GM12872 (cell line): ENCODE measurements around the gene OBSL1.

Experiments used
- TF ChIP-seq, protein P1 (sequence below): IDR thresholded peaks from 3 replicates; pipeline ENCODE4 v1.5.1; 2011; ENCODE audit warnings: low read depth, mild to moderate bottlenecking, low read length, moderate library complexity; ENCODE audit not compliant: insufficient read depth

Gene OBSL1

DNA sequence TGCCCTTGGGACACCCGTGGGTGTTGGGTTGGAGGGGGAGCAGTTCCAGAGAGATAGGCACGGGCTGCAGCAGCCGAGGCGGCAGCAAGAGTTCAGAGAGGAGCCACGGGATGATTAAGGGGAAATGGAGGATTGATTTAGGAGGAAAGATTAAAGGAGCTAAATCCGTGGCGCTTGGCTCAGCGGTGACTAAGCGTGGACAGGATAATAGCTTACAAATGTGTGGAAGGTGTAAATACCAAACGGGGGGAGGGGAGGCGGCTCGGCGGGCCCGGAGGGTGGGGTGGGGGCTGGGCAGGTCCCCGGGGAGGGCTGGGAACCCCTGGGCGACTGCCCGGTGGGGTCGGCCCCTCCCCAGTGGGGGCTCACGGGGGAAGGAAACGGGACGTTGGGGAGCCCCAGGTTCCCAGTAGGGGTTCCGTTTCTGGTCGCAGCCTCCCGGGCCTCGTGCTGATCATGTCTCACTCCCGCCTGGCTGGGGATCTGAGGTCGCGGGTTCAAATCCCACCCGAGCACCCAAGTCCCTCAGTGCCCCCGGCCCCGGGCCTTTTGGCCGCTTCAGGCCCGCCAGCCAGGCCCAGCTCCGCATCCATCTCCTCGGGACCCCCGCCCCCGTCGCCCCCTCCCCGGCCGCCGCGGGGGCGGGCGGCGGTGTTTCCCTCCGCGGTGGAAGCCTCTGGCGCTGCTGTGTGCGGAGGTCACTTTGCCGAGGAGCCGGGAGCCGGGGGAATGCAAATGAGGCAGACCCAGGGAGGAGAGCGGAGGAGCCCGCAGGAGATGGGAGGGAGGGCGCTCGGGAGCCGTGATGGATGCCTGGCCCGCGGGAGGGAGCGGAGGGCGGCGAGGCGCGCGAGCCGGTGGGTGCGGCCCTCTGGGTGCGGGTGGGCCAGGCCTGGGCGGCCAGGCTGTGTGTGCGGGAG is 49.0 kb downstream of the OBSL1 start:
- TF ChIP-seq, protein P1, sequence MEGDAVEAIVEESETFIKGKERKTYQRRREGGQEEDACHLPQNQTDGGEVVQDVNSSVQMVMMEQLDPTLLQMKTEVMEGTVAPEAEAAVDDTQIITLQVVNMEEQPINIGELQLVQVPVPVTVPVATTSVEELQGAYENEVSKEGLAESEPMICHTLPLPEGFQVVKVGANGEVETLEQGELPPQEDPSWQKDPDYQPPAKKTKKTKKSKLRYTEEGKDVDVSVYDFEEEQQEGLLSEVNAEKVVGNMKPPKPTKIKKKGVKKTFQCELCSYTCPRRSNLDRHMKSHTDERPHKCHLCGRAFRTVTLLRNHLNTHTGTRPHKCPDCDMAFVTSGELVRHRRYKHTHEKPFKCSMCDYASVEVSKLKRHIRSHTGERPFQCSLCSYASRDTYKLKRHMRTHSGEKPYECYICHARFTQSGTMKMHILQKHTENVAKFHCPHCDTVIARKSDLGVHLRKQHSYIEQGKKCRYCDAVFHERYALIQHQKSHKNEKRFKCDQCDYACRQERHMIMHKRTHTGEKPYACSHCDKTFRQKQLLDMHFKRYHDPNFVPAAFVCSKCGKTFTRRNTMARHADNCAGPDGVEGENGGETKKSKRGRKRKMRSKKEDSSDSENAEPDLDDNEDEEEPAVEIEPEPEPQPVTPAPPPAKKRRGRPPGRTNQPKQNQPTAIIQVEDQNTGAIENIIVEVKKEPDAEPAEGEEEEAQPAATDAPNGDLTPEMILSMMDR, result no peak

GRCh38 chr2:219521066-219521880 is 50.1 kb downstream of the OBSL1 start:
- TF ChIP-seq, protein P1, result peak; percentile 31; the same call in 1 of the 3 replicates

DNA sequence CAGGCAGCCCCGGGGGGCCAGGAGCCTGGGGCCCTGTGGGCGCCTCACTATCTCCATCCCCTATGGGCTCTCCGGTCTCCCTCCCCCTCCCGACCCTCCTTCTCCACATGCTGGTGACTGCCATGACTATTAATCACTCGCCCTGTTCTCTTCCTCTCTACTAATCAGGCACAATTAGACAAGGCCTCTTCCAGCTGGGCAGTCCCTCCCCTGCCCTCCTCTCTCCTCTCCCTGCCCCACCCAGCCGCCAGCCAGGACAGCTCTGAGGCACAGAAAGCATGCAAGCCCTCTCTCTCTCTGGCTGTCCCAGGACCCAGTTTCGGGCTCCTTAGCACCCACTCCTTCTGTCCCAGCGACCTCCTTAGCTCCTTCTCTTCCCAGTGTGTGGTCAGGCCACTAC is 51.3 kb downstream of the OBSL1 start:
- TF ChIP-seq, protein P1, result no peak

- TF ChIP-seq, protein P1, result no peak
These were observed 51.8 kb downstream of the OBSL1 start for GRCh38 chr2:219519526-219519916.

DNA sequence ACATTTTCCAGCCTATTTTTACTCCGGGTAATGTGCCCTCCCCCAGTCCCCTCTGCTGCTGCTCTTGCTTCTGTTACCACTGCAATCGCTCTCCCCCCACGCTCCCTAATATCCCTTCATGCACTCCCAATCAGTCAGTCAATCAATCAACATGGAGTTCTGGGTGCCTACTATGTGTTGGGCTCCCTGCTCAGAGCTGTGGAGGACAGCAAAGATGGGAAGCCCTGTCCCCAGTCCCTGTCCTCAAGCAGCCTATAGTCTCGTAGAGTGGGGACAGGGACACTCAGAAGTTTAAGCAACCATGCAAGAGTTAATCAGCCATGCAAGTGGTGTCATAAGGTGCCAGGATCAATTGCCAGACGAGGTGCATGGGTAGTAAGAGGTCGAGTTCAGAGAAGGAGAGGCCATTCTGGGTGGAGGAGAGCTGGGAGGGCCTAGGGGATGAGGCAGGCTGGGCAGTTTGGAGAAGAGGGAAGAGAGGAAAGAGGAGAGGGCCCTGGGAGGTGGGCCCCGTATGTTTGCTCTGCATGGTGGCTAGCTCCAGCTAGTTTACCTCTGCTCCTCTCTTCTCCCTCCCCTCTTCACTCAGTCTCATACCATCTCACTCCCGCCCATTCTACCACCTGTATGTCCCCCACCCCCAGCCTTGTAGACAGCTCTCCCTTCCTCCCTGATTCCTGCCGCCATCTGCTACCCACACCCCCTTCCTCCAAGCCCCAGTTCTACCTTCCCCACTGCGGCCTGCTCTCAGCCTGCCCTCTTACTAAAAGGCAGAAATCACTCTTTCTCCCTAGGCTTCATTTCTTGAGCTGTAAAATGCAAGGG is 53.2 kb downstream of the OBSL1 start:
- TF ChIP-seq, protein P1, result no peak

DNA sequence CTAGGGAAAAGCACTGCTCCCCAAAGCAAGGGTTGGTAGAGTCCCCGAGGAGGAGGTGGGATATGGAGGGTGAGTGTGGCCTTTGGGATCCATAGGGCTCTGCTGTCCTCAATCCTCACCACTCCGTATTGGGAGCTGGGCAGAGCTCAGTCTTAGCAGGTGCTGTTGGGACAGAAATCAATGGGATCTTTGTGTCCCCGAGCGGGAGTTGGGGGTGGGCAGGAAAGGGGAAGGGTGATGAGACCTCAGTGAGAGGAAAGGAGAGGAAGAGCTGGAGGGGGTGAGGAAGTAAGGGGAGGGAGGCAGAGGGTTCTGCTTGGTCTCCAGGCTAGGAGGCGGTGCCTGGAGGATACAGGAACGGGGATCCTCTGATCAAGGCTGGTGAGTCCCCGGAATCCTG is 54.5 kb downstream of the OBSL1 start:
- TF ChIP-seq, protein P1, result no peak
